ENCODE data around the gene FOXF1.

The FOXF1 gene

DNA sequence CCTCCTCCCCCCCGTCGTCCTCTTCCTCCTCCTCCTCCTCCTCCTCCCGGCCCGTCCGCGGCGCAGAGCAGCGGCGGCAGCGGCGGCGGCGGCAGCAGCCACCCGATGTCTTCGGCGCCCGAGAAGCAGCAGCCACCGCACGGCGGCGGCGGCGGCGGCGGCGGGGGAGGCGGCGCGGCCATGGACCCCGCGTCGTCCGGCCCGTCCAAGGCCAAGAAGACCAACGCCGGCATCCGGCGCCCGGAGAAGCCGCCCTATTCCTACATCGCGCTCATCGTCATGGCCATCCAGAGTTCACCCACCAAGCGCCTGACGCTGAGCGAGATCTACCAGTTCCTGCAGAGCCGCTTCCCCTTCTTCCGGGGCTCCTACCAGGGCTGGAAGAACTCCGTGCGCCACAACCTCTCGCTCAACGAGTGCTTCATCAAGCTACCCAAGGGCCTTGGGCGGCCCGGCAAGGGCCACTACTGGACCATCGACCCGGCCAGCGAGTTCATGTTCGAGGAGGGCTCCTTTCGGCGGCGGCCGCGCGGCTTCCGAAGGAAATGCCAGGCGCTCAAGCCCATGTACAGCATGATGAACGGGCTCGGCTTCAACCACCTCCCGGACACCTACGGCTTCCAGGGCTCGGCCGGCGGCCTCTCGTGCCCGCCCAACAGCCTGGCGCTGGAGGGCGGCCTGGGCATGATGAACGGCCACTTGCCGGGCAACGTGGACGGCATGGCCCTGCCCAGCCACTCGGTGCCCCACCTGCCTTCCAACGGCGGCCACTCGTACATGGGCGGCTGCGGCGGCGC, at the start of gene FOXF1:
Gene FOXF1, plus strand, starts transcription at position 63 of the 797 bp plus-strand sequence. Its CDS starts 43 bp downstream, at position 106.
- FAIRE-seq: no peak

DNA sequence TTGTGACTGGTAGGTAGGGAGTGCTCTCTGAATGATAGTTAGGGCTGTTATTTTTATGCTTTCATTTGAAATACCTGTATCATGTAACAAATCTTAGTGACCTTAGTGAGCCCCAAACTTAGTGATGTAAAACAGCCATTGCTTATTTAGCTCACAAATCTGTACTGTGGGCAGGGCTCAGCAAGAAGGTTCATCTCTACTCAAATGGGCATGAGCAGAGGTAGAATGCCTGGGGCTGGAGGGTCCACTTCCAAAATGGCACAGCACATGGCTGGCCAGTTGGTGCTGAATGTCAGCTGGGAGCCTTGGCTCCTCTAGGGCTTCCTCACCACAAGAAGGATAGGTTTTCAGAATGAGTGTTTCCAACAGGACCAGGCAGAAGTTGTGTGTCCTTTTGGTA, 49.3 kb upstream of the FOXF1 start:
- FAIRE-seq: no peak

DNA sequence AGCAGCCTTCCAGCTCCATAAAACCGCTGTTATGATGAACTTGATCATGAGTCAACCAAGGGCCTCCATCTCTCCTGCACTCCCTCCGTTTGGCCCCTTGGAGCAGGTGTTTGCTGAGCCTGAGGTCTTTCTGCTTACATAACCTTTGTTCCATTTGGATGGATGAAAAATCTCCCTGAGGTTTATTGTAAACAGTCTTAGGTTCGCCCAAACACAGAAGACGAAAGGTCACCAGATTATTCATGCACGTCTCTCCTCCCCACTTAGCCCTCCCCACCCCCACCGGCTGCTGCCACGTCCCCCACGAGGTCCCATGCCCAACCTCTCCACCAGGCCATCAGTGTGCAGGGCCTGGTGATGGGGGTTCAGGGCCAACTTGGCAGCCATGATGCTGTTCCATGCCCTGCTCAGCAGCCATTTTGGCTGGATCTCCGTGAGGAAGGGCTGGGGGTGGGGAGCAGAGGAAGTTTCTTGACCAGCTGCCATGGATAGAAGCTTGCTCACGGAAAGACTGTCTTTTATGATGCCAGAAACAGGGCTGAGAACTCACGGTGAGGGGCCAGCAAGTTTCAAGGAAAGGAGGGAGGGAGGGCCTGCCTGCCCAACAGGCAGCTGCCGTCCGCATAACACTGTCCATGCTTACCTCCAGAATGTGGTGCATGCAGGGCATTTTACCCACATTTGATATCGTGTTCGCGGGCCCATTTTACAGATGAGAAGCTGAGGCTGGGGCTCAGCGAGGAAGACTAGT, 47.8 kb upstream of the FOXF1 start:
- no peak for FAIRE-seq

DNA sequence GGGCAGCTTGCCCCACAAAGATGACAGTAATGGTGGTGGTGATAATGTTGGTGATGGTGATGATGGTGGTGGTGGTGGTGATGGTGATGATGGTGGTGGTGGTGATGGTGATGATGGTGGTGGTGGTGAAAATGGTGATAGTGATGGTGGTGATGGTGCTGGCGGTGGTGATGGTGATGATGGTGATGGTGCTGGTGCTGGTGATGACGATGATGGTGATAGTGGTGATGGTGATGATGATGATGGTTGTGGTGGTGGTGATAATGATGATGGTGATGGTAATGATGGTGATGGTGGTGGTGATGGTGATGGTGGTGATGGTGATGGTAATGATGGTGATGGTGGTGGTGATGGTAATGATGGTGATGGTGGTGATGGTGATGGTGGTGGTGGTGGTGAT, 46.3 kb upstream of the FOXF1 start:
- no peak for FAIRE-seq

DNA sequence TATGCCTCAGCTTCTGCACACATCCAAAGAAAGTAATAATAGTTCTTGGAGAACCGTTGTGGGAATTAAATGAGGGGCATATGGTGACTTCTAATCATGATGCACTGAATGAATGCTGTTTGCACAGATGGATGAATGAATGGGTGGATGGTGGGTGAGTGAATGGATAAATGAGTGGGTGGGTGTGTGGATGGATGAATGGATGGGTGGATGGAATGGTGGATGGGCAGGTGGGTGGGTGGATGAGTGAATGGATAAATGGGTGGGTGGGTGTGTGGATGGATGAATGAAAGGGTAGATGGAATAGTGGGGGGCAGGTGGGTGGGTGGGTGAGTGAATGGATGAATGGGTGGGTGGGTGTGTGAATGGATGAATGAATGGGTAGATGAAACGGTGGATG, 44.9 kb upstream of the FOXF1 start:
- no peak for FAIRE-seq

DNA sequence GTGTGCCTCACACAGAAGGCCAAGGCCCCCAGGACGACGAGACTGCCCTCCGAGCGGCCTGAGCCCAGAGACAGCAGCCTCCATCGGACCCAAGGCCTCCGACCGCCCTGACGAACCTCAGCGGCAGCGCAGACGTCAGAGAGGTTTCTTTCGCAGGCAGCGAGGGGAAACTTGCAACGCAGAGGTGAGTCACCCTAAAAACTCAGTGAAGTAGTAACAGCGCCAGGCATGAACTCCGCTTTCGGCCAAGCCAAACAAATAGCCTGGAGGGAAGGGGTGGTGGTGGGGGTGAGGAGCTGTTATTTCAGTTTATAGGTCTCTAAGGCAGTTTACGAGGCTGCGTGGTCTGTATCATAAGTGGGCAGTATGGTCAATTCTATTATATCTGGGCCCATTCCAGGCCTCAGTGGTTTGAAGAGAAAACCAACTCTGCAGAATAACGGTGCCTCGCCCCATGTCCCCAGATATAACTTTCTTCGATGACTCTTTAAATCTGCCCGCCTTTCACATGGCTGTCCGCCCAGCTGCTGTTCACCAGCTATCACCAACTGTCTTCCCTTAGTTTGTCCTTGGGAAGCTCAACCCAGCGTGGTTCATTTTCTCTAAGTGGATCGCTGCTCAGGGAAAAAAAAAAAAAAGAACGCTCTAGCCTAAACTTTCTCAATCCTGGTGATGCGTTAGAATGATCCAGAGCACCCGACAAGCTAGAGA, 43.5 kb upstream of the FOXF1 start:
- no peak for FAIRE-seq

DNA sequence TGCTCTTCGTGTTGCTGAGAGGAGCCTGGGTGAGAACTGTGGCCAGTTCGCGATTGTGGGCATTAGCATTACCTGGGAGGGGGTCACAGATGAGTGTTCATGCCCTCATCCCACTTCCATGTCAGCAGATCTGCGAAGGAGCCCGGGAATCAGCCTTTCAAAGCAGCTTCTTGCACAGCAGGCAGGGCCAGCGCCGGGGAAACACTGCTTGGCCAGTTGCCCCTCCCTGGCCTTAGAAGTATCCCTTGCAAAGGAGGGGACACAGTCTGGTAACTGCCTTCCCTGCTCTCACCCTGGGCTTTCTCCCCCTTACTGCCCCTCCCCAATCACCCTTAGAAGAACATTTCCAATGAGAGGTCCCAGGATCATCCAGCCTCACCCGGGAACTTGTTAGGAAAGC, 42.8 kb upstream of the FOXF1 start:
- FAIRE-seq: no peak

DNA sequence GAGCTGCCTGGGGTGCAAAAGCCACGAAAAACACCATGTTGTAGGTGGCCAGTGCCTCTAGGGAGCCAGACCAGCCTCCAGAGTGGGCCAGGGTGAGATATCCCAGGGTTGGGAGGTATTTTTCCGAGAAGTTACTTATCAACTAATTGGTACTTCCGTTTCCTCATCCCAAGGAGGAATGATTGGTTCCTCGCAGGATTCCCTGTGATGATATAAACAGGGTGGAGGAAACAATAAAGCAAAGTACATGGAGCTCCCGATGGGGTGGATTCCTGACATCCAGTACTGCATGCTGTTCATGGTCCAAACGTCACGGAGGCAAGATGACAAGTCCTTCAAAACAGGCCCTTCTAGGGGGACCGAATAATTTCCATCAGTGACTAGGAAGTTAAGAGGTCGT, 39.4 kb upstream of the FOXF1 start:
- FAIRE-seq: no peak

DNA sequence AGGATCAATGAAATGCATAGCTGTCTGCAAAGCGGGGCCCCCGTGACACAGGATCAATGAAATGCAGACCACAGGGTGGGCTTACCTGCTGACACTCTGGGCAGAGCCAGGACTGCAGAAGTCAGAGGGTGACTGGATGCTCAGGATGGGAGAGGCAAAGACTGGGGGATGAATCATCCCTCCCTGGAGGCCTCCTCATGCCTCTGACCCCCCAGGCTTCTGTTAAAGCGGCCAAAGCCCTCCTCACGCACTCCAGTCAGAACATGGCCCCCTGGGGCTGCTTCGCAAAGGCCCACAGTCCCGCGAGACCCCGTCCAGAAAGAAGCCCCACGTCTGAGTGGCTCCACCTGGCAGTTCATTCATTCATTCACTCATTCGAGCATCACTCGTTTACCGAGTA, 38.4 kb upstream of the FOXF1 start:
- FAIRE-seq: no peak

DNA sequence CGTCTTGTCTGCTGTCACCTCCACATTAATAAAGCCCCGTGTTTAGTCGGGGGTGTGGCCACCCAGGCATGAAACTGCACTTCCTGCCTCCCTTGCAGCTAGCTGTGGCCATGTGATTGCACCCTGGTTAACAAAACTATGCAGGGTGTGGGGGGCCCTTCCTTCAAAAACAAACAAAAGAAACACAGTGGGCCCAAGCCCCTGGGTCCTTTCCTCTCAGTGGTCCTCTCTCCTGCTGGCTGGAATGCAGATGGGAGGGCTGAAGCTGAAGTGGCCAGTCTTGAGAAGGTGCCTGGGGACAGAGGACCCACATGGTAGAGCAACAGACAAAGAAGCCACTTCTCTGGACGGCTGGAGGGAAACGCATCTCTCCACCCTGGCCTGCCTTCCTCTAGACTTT, 38.0 kb upstream of the FOXF1 start:
- FAIRE-seq: no peak

DNA sequence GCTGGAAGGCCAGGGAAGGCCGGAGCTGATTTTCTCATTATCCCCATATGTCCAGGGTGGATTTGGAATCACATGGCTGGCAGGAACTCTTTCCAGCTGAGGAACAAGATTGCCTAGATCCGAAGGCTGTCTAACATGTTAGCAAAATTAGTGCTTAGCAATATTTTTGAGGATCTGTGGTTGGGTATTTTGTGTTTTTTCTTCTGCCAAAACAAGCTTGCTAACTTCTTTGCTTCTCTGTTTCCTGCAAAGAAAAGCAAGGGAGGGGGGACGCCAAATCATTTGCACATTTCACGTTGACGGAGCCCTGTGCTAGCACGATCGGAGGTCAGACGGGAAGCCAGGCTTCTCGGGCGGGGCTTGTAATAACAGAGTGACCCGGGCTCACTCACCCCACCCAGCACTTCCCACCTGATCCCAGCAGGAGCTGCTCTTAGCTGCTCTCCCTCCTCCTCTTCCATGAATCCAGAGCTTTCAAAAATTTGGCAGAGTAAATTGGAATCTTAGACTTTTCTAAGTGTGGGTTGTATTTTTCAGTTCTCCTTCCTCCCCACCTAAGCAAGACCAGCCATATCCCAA, 33.3 kb upstream of the FOXF1 start:
- FAIRE-seq: no peak

DNA sequence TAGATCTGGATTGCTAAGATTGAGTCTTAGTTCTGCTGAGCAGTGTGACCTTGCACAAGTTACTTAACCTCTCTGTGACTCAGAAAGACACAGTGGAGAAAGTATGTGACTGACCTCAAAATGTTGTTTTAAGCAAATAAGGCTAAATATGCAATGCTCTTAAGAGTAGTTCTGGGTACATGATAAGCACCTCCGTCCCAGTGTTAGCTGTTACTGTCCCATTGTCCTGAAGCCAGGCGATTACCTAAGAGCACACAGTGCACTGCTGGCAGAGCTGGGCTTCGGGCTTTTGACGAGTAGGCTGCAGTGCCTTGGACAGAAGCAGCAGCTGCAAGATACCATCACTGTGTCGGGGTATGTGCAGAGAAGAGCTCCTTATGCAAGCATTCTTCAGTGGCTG, 32.7 kb upstream of the FOXF1 start:
- FAIRE-seq: no peak

DNA sequence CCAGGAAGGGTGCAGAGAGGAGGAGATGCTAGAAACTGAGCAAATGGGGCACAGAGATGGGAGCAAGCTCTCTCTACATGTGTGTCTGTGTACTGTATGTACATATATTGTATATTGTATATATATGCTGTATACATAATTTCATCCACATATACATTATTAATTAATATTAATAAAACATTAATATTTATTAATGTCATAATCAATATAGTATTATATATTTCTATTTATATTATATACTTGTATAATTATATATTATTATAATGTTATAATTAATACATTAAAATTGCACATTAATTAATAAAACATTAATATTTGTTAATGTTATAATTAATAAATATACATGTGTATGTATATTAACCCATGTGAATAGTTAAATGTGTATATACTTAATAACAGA, 31.5 kb upstream of the FOXF1 start:
- FAIRE-seq: no peak

DNA sequence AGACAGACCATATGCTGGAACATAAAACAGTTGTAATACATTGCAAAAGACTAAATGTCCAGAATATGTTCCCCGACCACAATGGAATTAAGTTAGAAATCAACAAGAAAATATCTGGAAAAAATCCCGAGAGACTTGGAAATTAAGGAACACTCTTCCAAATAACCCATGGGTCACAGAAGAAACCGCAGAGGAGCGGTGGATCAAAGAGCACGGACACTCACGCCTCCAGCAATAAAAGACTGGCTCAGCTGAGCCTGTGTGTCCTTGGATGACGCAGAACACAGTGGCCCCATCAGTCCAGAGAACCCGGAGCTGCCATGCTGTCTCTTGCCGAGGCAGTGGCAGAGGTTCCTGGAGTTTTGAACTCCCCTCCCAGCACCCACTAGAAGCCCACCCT, 30.9 kb upstream of the FOXF1 start:
- no peak for FAIRE-seq

DNA sequence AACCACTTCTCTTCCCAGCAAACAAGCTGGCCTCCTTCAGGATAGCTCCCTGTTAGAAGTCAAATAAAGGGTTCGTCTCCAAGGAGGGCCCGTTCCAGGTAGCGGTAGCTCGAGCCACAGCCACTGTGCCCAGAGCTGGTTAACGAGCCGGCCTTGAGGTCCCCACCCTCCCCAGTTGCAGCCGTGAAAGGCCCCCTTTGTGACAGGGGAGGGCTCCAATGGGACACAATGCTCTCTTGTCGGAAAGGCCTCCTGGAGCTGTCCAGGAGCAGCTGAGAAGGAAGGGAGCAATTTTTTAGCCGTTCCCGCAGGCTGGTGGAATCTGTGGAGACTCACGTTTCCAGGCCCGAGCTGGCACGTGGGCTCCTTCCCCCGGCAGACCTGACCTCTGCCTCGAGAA, 29.9 kb upstream of the FOXF1 start:
- no peak for FAIRE-seq

DNA sequence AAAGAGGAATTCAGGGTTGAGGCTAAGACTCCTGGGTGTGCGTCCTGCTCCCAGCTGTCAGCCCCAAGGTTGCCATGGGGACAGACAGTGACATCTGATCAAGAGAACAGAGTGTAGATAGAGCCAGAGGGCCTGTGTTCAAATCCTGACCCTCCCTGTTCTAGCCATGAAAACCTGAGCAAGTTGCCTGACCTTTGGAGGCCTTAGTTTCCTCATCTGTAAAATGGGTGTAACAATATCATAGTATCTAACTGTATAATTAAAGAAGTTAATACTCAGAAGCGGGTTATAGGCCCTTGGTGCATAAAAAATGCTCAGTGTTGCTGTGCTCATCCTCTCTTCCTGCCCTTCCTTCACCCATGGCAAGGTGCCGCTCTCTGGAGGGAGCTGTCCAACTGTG, 28.7 kb upstream of the FOXF1 start:
- FAIRE-seq: no peak

DNA sequence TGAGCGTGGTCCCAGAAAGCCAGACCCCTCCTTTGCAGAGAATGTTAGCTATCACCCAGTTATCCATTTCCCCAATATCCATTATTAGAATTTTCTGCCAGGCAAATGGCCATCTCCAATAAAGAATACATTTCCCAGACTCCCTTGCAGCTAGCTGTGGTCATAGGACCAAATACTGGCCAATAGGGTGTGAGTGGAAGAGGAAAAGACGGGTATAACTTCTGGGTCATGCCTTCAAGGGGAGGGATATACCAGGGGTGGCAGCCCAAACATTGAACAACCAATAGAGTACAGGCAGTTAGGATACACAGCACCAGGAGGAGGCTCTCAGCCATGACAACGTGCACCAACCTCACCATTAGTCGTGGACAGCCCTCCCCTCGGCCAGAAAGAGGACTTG, 26.1 kb upstream of the FOXF1 start:
- FAIRE-seq: no peak

DNA sequence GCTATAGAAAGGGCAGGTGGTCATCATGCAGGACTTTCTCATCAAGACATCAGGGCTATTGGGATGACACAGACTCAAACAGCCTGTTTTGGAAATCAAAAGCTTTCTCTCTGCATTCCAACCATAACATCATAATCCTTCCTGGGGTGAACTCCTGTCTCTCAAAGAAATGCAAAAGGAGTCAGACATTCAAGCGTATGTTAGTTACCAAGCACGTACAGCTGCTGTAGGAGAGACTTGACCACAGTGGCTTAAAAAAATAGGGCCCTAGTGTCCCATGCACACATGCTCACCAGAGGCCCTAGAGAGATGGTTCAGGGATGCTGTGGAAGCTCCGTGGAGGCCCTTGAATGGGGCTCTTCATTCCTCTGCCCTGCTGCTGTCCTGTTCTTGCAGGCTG, 24.6 kb upstream of the FOXF1 start:
- FAIRE-seq: no peak

DNA sequence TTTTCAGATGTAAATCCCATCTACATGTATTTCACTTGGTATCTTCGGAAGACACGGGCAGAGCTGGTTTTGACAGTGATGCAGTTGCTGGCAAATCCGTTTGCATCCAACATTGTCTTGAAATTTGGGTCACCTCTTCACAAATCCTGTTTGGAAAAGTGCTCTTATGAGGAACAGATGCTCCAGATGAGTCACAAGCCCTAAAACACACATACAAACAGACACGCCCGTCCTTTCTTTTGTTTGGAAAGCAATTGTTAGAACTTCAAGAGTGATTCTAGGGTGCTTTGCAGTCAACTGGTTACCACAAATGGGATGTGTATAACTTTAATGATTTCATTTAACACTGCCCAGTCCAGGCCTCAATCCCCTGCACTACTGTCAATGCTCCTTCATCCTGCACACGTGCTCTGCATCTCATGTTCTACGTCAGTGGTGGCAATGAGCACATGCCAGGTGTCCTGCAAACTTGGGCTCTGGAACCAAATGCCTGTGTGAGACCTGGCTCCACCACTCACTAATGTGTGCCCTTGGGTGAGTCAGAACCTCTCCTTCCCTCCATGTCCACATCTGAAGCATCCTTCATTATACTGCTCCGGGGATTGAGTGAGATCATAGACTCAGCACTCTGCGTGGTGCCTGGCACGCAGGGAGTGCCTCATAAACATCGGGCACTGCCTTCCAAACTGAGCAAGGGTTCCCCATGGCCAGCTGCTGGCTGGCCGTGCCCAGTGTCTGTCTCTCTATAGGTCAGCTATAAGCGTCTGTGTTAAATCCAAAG, 19.3 kb upstream of the FOXF1 start:
- FAIRE-seq: no peak

DNA sequence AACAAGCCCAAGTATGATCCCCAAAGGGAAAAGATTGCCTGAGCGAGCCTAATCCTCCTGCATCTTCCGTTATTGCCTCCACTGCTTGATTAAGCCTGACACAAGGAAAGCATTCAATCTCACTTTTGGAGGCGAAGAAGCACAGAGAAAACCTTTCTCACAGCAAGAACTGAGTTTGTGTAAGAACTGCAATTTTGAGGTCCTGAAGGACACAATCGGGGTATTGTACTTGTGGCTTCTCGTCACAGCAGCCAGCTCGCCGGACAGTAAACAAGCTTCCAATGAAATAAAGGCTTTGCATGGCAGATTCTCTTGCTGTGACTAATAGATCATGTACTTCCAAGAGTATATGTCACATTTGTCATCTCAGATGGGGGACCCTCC, 18.7 kb upstream of the FOXF1 start:
- no peak for FAIRE-seq

DNA sequence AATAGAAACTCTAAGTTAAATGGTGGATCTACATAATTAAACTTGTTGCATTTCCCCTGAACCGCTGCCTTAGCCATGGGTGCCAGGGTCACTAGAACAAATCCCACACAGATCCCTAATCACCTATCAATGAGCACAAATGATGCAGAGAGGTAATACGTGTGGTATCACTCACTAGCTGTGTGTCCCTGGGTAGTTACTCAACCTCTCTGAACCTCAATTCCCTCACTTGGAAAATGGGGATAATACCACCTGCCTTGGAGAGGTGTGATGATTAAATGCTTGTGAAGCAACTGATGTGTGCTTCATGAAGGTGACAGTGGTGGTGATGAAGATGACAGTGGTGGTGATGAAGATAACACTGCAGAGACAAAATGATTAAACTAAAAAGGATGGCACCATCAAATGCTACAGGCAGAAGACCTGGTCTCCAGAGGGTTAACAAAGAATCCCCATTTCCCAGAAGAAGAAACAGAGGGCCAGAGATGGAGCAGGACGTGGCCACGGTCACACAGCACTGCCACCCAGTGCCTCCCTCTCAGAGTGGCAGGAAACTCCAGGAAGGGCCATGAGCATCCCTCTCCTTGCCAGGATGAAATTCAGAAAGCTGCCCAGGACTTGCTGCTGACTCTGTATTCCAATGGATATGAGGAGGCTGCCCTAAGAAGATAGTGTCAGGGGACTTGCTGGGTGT, 17.9 kb upstream of the FOXF1 start:
- no peak for FAIRE-seq

DNA sequence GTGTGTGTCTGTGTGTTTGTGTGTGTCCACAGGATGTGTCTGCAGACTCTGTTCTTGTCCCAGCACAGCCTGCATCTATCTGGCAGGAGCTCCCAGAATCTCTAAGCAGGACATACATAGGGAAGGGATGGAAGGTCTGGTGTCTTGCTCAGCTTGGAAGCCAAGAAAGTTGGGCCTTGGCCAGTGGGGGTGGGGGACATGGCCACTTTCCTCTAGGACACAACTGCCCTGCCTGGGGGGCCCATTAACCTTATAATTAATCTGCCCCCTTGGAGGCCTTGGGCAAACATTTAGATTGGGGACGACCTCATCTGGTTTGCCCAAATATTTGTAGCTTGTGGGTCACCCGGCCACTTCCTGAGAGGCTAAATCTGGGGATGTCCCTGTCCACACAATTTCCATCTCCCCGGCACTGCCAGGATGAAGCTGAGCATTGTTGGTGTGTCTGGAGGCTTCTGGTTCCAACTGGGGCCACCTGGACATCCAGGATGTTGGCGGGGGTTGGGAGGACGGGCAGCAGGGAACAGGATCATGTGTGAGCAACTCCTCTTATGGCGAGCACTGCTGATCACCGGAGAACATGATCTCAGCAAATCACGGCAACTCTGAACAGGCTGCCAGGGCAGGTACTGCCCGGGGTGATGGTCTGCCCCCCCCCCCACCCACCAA, 17.2 kb upstream of the FOXF1 start:
- FAIRE-seq: no peak

All from islet of Langerhans (tissue), 1 donor.